HepG2 (cell line): ENCODE results near the gene PEBP1. TPM values are rescaled to one million over a fixed set of nuclear protein-coding genes. Genes with fewer than 3 reads are reported as not detected.

Experiments
- ATAC-seq: fragments of 200-7000 bp; cut with Tn5 transposase; 3 replicates; pipeline ENCODE4 v1.9.1; 2020; ENCODE audit warnings: mild to moderate bottlenecking, moderate library complexity
- BruUV-seq: library from RNA; stranded (reverse); fragments of 400-500 nt; replicated peaks from 2 replicates; lab custom pipeline; 2021; lab: Mats Ljungman, UMichigan
- CTCF ChIA-PET: fragments of 300-600 bp; formaldehyde crosslinking; extraction: SDS; loops from one replicate; lab custom pipeline; 2021; ENCODE audit warnings: low total read pairs, inconsistent platforms, low intra/inter-chr PET ratio; lab: Yijun Ruan, JAX
- POLR2A ChIA-PET: fragments of 350-600 bp; sonication (Branson Sonifier 250); formaldehyde crosslinking; loops from one replicate; lab custom pipeline; 2020; ENCODE audit warnings: antibody characterized with exemption, inconsistent platforms; lab: Yijun Ruan, JAX
- DNase-seq: peaks from one replicate; pipeline ENCODE4 v3.0.0-alpha.2; 2015; ENCODE audit warnings: low spot score
- FAIRE-seq: peaks from 3 replicates; lab custom pipeline; 2011; peaks lifted over from hg19 to GRCh38; lab: Jason Lieb, UNC
- H2AFZ ChIP-seq: one replicate; pipeline ENCODE4 v1.6.1; 2011; ENCODE audit warnings: low read length, inconsistent platforms
- H3K27ac ChIP-seq: fragments of 300-600 bp; 3 replicates; pipeline ENCODE4 v1.8.0; 2011; ENCODE audit warnings: mixed run types, mild to moderate bottlenecking, mixed read lengths, low read length, inconsistent platforms; ENCODE audit not compliant: insufficient read depth; ENCODE audit errors: extremely low read length
- H3K27me3 ChIP-seq, 2 experiments: fragments of 200-600 bp in 1 of 2; 2 replicates in 1 of 2; 3 replicates in 1 of 2; pipeline versions ENCODE4 v1.6.0 to v1.8.0; 2011; ENCODE audit warnings: low read length in 2 of 2, mild to moderate bottlenecking in 2 of 2, moderate library complexity in 2 of 2, inconsistent platforms in 1 of 2; ENCODE audit not compliant: insufficient read depth in 2 of 2, control insufficient read depth in 1 of 2
- H3K36me3 ChIP-seq, 2 experiments: fragments of 200-600 bp in 1 of 2; replicated peaks in 1 of 2; 2 replicates in 1 of 2; 3 replicates in 1 of 2; pipeline versions ENCODE4 v1.5.1 to v1.8.0; 2011; ENCODE audit warnings: low read length in 2 of 2, inconsistent platforms in 1 of 2; ENCODE audit not compliant: insufficient read depth in 2 of 2, control insufficient read depth in 1 of 2
- H3K4me1 ChIP-seq: 2 replicates; pipeline ENCODE4 v1.5.1; 2012; ENCODE audit warnings: low read length, inconsistent platforms; ENCODE audit not compliant: insufficient read depth
- H3K4me2 ChIP-seq: 2 replicates; pipeline ENCODE4 v1.6.0; 2011; ENCODE audit warnings: low read depth, low read length, inconsistent platforms
- H3K4me3 ChIP-seq, 3 experiments: fragments of 200-600 bp in 1 of 3; sonication (generic), shearing (Covaris generic) in 1 of 3; replicated peaks in 1 of 3; 2 replicates each; pipeline ENCODE4 v1.5.1; 2011 to 2016; ENCODE audit warnings: low read length in 3 of 3, inconsistent platforms in 2 of 3, low read depth in 2 of 3, mild to moderate bottlenecking in 2 of 3, control low read depth in 1 of 3, mixed read lengths in 1 of 3; ENCODE audit not compliant: insufficient read depth in 1 of 3
- H3K79me2 ChIP-seq: one replicate; pipeline ENCODE4 v1.6.1; 2011; ENCODE audit warnings: low read length, inconsistent platforms; ENCODE audit not compliant: insufficient read depth
- H3K9ac ChIP-seq: 2 replicates; pipeline ENCODE4 v1.6.0; 2011; ENCODE audit warnings: mild to moderate bottlenecking, low read depth, low read length, inconsistent platforms; ENCODE audit not compliant: insufficient read depth
- H3K9me3 ChIP-seq: 2 replicates; pipeline ENCODE4 v1.5.1; 2012; ENCODE audit warnings: mild to moderate bottlenecking, low read length
- H4K20me1 ChIP-seq: 2 replicates; pipeline ENCODE4 v1.6.0; 2011; ENCODE audit warnings: inconsistent platforms, mild to moderate bottlenecking, low read length, moderate library complexity; ENCODE audit not compliant: insufficient read depth
- BCLAF1 ChIP-seq: fragments of 450-650 bp; IDR thresholded peaks from 2 replicates; pipeline ENCODE4 v1.6.1; 2017; ENCODE audit warnings: mild to moderate bottlenecking
- FLYWCH1 ChIP-seq: sonication (generic); formaldehyde crosslinking; IDR thresholded peaks from 2 replicates; pipeline ENCODE4 v1.8.1; 2023; ENCODE audit warnings: mild to moderate bottlenecking, missing genetic modification reagents
- GZF1 ChIP-seq: sonication (generic); formaldehyde crosslinking; IDR thresholded peaks from 2 replicates; pipeline ENCODE4 v1.5.1; 2020; ENCODE audit warnings: mild to moderate bottlenecking, missing genetic modification reagents
- MED8 ChIP-seq: sonication (generic); formaldehyde crosslinking; IDR thresholded peaks from 2 replicates; pipeline ENCODE4 v1.8.1; 2023; ENCODE audit warnings: mild to moderate bottlenecking, missing genetic modification reagents; ENCODE audit not compliant: insufficient replicate concordance
- MYNN ChIP-seq: sonication (generic); formaldehyde crosslinking; IDR thresholded peaks from 2 replicates; pipeline ENCODE4 v1.4.0; 2020; ENCODE audit warnings: mild to moderate bottlenecking, low read depth, missing genetic modification reagents
- PPARG ChIP-seq: conservative IDR thresholded peaks from 2 replicates; pipeline ENCODE4 v1.6.1; 2016; ENCODE audit warnings: missing biosample characterization, missing genetic modification reagents
- SALL1 ChIP-seq: sonication (generic); formaldehyde crosslinking; IDR thresholded peaks from 2 replicates; pipeline ENCODE4 v1.8.0; 2022; ENCODE audit warnings: mild to moderate bottlenecking, missing genetic modification reagents
- ZFAT ChIP-seq: sonication (generic); formaldehyde crosslinking; conservative IDR thresholded peaks from 2 replicates; pipeline ENCODE4 v1.8.1; 2023; ENCODE audit warnings: missing genetic modification reagents, inconsistent platforms
- ZMYM3 ChIP-seq: sonication (generic); formaldehyde crosslinking; IDR thresholded peaks from 2 replicates; pipeline ENCODE4 v1.5.1; 2020; ENCODE audit warnings: mild to moderate bottlenecking, missing genetic modification reagents
- ZNF136 ChIP-seq: sonication (generic); formaldehyde crosslinking; IDR thresholded peaks from 2 replicates; pipeline ENCODE4 v1.8.1; 2022; ENCODE audit warnings: low read depth, mild to moderate bottlenecking, moderate library complexity, missing genetic modification reagents
- ZNF496 ChIP-seq: sonication (generic); formaldehyde crosslinking; IDR thresholded peaks from 2 replicates; pipeline ENCODE4 v1.8.1; 2023; ENCODE audit warnings: mild to moderate bottlenecking, moderate library complexity, missing genetic modification reagents; ENCODE audit not compliant: insufficient replicate concordance
- ZNF512 ChIP-seq: sonication (generic); formaldehyde crosslinking; IDR thresholded peaks from 2 replicates; pipeline ENCODE4 v1.4.0; 2020; ENCODE audit warnings: mild to moderate bottlenecking, missing genetic modification reagents
- ZNF546 ChIP-seq: sonication (generic); formaldehyde crosslinking; conservative IDR thresholded peaks from 2 replicates; pipeline ENCODE4 v1.8.1; 2023; ENCODE audit warnings: mild to moderate bottlenecking, missing genetic modification reagents
- WGBS: methylation state at CpG from one replicate; pipeline ENCODE4 v1.1.6; 2017; ENCODE audit warnings: low lambda C conversion rate; 5-methylcytosine and 5-hydroxymethylcytosine counted together
- in situ Hi-C: cut with HindIII; loops from 2 replicates; pipeline ENCODE4 v1.10.0; 2017; ENCODE audit warnings: low pct_unique_long_range_greater_than_20kb; ENCODE audit not compliant: extremely low pct_ligation_motif_present
- intact Hi-C: fragments of 100-400 bp; cut with micrococcal nuclease; formaldehyde crosslinking; loops from one replicate; pipeline ENCODE4 v1.10.0; 2022; ENCODE audit not compliant: unreplicated experiment
- polyA plus RNA-seq, 8 experiments: library from polyadenylated mRNA; depleted of rRNA in 3 of 8; stranded (reverse) in 7 of 8; unstranded in 1 of 8; fragments of >200 nt; fragmentation: Illumina TruSeq in 4 of 8; extraction: Trizol in 4 of 8; gene quantifications; 2 replicates each; pipeline versions ENCODE4 v1.2.1 to v1.2.3, GENCODE V29; 2011 to 2016; ENCODE audit warnings: low read depth in 4 of 8, missing spikeins in 1 of 8, mixed read lengths in 1 of 8; ENCODE audit not compliant: insufficient read depth in 1 of 8
- total RNA-seq, 5 experiments: library from RNA; depleted of rRNA; stranded (reverse); fragments of >200 nt; fragmentation: Illumina TruSeq; extraction: Trizol; gene quantifications; 2 replicates each; pipeline ENCODE4 v1.2.3, GENCODE V29; 2016; ENCODE audit warnings: low read depth in 1 of 5

The PEBP1 gene
- total and polyA plus RNA-seq, 2 of the 13 experiments (the other 11 are each of a cell fraction or from before 2014, with no cell fraction given), result 538 to 1,505 TPM

GRCh38 chr12:118193477-118193876 lies 57.6 kb downstream of the PEBP1 start:
- in situ Hi-C loops, result no loop called here

GRCh38 chr12:118193958-118194357 lies 58.0 kb downstream of the PEBP1 start:
- Histone ChIP-seq H3K9ac (no peak overlapping the region), H3K79me2 (no peaks in the 10 kb centered on the region), H3K27me3 (no peaks in the 10 kb centered on the region), H3K9me3 (no peaks in the 10 kb centered on the region), H3K36me3 (peaks cover 2 to 17% of the 10 kb centered on the region in 2 experiments; a peak in 1 of 5 replicates), H4K20me1 (no peaks in the 10 kb centered on the region), H2AFZ (no peak overlapping the region), H3K4me3 (no peak overlapping the region), H3K27ac (no peak overlapping the region), H3K4me2 (no peak overlapping the region), H3K4me1 (no peaks in the 10 kb centered on the region)
- intact Hi-C loops, result no loop called here
- ATAC-seq (no peak), DNase-seq (no peak), FAIRE-seq (no peak)
- 93% methylated on average over 6 of the region's 6 CpGs for WGBS
- no TSS peak for BruUV-seq
- POLR2A ChIA-PET, result no interaction called here
- CTCF ChIA-PET, result no interaction called here
- in situ Hi-C loops, result no loop called here
- TF ChIP-seq PPARG (CRISPR knock-in tag) (no peak), ZFAT (CRISPR knock-in tag) (no peak), MED8 (CRISPR knock-in tag) (no peak), ZMYM3 (CRISPR knock-in tag) (no peak), ZNF136 (no peak), ZNF496 (no peak), SALL1 (CRISPR knock-in tag) (no peak), ZNF512 (CRISPR knock-in tag) (no peak), ZNF546 (CRISPR knock-in tag) (no peak), MYNN (CRISPR knock-in tag) (no peak), FLYWCH1 (no peak), BCLAF1 (no peak)

More at GRCh38 chr12:118193477-118193876, 57.6 kb downstream of the PEBP1 start:
- no peak overlapping the region for H3K4me2 ChIP-seq
- no peaks in the 10 kb centered on the region for H4K20me1 ChIP-seq
- DNase-seq (no peak), FAIRE-seq (no peak), ATAC-seq (no peak)
- no TSS peak for BruUV-seq
- H3K36me3 ChIP-seq, result 0 out of 5 replicates have a peak, but pooled peaks cover 0 to 13% of the 10 kb centered on the region in 2 experiments
- WGBS, result 98% methylated on average over 5 of the region's 5 CpGs
- CTCF ChIA-PET, result no interaction called here
- H3K27me3 ChIP-seq, result no peaks in the 10 kb centered on the region
- H3K9ac ChIP-seq, result no peak overlapping the region
- H3K79me2 ChIP-seq, result no peaks in the 10 kb centered on the region
- no peaks in the 10 kb centered on the region for H3K9me3 ChIP-seq
- no peaks in the 10 kb centered on the region for H3K4me1 ChIP-seq
- no peak for TF ChIP-seq GZF1
- TF ChIP-seq, all 625 proteins: peak for 0
- intact Hi-C loops, result no loop called here
- no peak overlapping the region for H3K27ac ChIP-seq
- H3K4me3 ChIP-seq, result no peak overlapping the region
- H2AFZ ChIP-seq, result no peak overlapping the region
- POLR2A ChIA-PET, result no interaction called here
